ENCODE data around the gene SLC2A9.

SLC2A9 gene

GRCh38 chr4:10020871-10021652, at the start of gene SLC2A9:
Gene SLC2A9 (minus strand): TSS chr4:10021497. CDS start chr4:10021429, 68 bp downstream.
- no peak for DNase-seq

DNA sequence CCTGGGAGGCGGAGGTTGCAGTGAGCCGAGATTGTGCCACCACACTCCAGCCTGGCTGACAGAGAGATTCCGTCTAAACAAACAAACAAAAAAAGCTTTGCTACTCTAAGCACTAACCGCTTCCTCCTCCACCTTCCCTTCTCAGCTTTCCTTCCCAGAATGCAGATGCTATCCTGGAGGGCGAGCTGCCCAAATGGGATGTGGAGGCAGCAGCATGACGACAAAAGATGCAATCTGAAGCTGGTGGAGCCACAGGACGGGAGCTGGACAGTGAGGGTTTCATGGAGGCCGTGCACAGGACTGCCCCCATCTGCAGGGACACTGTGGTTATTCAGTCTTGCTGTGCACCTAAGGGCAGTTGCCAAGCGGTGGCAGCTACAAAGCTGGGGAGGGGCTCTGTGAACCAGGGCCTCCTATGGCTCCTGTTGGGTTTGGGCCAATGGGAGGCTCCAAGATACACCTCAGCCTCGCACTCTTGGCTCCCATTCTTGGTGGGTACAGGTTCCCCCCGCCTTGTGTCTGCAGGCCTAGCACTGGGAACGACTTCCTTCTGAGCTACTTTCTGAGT, 47.9 kb upstream of the SLC2A9 start:
- no peak for DNase-seq

DNA sequence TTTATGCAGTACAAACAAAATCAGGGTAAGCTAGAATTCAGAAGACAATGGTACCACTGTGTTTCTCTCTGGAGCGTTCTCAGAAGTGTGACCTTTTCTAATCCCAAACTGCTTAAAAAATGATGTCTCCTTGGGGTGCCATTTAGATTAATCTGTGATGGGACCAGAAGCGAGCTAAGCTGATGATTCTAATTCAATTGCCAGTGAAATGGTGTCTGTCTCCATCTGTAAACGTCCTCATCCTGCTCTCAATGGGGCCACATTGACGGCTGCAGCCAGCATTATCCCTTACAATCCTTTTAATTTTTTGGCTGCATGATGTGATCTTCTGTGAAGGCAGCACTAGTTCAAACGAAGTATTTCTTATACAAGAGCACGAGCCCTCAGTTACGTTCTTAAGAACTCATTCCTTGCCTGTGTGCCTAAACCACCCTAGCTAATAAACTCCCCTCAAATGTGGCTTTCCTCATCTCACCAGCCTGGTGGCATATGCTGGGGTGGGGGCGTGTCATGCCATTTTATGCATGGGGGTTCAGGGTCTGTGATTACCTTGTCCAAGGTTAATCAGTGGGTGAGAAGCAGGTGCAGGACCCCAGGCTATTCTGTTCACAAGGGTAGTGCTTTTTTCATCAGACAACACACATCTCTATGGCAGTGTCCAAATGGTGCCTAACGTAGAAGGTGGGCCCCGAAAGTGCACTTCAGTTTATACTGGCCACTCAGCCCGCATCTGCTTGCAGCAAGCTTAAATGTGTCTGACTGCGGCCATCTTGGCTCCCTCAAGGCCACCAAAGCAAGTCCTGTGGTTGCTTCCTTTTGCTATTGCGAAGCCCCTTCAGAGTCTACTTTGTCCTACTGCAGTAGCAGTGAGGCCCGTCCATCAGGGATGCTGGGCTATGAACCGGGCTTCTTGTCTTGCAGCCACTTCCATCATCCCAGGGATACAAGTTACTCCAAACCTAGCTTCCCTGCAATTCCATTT, 45.7 kb upstream of the SLC2A9 start:
- no peak for DNase-seq

GRCh38 chr4:10066206-10066605, 44.9 kb upstream of the SLC2A9 start:
- DNase-seq: no peak

- no peak for DNase-seq
These were observed 42.4 kb upstream of the SLC2A9 start for GRCh38 chr4:10063544-10064300.

DNA sequence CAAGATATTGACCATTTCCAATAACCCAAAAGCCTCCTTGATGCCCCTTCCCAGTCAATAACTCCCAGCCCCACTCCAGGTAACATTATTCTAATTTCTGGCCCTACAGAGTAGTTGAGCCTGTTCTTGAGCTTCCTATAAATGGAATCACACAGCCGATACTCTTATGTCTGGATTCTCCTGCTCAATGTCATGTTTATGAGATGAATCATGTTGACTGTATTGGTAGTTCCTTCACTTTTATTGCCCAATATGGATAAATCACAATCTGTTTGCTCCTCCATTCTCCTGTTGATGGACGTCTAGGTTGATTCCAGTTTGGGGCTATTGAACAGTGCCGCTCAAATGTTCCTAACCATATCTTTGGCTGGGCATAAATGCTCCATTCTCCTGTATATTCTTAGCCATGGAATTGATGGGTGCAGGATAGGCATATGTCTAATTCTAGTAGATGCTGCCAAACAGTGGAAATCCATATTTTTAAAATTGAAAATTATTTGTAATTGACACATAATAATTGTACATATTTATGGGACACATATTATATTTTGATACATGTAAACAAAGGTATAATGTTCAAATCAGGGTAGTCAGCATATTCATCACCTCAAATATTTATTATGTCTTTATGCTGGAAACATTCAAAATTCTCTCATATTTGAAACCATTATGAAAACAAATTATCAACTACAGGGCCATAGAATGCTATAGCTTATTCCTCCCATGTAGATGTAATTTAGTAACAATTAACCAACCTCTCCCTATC, 40.5 kb upstream of the SLC2A9 start:
- no peak for DNase-seq

DNA sequence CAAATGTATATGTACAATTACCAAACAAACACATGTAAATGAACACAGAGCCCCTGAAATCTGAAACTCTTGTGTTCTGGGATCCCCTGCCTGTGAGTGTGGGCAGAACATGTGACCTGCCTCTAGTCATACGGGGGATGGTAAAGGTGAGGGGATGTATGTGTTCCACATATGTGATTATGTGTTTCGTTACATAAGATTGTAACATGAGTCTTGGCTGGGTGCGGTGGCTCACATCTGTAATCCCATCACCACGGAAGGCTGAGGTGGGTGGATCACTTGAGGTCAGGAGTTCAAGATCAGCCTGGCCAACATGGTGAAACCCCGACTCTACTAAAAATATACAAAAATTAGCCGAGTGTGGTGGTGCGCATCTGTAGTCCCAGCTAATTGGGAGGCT, 37.1 kb upstream of the SLC2A9 start:
- no peak for DNase-seq

- DNase-seq: no peak
These were observed 35.7 kb upstream of the SLC2A9 start for GRCh38 chr4:10057023-10057395.

GRCh38 chr4:10056334-10057022, 35.2 kb upstream of the SLC2A9 start:
- DNase-seq: no peak

DNA sequence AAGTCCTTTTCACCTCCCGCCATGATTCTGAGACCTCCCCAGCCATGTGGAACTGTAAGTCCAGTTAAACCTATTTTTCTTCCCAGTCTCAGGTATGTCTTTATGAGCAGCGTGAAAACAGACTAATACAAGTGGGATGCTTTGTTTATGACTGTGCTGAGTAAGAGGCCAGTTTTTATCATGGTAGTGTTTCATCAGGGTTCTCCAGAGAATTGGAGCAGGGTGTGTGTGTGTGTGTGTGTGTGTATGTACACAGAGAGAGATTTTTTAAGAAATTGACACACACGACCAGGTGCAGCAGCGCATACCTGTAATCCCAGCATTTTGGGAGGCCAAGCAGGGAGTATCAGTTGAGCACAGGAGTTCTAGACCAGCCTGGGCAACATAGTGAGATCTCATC, 34.6 kb upstream of the SLC2A9 start:
- DNase-seq: no peak

DNA sequence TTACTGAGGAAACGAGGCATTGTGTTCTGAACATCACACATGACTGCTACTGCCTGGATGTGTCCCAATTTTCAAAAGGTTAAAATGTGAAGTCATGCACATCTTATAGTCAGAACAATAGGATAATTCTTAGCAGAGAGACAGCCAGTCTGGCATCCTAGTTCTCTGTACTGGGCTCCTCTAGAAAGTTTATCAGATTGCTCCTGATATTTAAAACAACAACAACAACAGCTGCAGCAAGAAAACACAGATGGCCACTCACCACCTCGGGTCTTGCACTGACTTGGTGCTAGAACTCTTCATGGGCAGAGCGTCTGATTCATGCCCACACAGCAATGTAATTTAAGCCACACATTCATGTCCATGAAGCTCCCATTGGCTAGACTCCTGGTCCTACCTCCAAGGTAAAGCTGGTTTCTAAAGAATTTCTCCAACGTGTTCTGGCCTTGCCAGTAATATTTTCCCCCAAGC, 33.3 kb upstream of the SLC2A9 start:
- DNase-seq: no peak

- no peak for DNase-seq
These were observed 32.5 kb upstream of the SLC2A9 start for GRCh38 chr4:10053635-10054453.

GRCh38 chr4:10051517-10052135, 30.3 kb upstream of the SLC2A9 start:
- DNase-seq: no peak

GRCh38 chr4:10050721-10051120, 29.4 kb upstream of the SLC2A9 start:
- DNase-seq: no peak

DNA sequence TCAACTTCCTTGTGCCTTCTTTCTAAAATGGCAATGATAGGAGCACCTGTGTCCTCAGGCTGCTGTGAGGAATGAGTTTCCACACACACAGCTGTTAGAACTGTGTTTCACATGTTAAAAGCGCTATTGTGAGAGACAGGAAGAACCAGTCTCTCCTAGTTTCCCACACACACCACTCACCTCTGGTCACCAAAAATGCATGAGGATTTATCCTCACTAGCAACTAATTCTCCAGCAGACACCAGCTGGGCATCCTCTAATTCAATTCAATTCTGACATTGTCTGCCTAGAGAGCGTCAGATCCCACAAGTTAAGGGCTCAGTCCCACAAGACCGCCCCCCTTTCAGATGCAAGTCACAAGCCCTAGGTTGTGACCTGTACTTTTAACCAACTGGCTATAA, 29.0 kb upstream of the SLC2A9 start:
- no peak for DNase-seq

DNA sequence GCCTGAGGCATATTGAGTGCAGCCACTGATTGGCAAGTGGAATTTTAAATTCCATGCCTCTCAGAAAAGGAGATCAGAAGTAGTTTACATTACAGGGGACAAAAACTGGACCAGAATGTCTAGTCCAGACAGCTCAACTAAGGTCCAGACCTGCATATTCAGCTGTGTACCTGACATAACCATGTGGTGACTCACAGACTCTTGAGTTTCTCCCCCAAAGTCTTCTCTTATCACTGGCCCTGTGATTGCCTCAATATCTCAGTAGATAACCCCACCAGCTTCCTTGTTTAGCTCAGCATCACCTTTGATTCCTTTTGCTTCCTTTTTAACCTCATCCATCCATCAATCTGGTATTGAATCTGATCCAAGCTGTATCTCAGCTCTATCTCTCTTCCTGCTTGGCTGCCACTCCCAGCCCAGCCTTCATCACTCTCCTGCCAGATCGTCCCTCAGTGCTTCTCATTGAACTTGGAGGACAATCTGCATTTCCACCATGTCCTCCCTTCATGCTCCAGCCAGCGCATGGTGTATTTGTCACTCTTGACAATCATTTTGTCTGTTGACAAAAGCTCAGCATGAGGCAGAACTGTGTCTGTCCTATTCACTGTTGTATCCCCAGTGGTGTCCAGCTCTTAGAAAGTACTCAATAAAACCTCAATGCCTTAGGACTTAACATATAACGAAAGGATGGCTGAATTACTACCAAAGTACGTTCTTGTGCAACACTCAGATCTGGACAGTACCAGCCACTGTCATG, 27.8 kb upstream of the SLC2A9 start:
- DNase-seq: no peak

DNA sequence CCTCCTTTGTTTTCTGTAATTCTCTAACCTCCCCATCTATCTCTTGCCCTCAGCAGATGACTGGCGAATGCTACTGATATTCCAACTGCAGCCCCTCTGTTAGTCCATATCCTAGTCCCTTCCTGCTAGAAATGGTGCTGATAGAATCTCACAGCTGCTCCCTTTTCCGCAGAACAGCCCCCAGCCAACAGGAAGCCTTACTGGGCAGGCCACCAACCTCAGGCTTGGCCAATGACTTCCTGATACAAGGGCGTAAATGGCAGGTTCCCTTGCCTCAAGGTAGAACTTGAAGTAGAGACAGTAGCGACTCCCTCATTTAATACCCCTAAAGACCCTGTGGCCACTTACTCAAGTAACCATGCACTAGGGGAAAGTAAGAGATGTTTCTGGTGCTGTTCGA, 26.7 kb upstream of the SLC2A9 start:
- no peak for DNase-seq

DNA sequence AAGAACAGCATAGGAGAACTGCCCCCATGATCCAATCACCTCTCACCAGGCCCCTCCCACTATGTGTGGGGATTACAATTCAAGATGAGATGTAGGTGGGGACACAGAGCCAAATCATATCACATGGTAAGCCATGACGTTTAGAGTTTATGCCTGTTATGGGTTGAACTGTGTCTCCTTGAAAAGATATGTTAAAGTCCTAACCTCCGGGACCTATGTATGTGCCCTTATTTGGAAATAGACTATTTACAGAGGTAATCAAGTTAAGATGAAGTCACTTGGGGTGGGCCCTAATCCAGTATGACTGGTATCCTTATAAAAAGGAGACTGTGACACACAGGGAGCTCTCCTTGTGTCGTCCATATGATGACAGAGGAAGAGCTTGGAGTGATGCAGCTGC, 25.2 kb upstream of the SLC2A9 start:
- no peak for DNase-seq

DNA sequence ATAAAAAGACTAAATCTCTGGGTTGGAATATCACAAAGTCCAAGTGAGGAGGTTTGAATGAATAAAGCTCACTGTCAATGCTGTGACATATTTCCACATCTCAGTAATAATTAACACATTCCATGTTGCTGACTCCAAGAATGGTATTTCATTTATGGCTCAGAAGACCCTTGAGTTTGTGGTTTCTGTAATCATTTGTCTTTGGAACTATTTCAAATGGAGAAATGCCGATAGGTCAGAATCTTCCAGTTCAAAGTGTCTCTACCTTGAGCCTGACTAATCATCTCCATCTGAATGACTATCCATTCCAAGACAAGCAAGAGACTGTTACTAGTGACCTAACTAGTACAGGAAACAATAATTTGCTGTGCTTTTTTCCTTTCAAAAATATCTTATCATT, 24.2 kb upstream of the SLC2A9 start:
- no peak for DNase-seq

Measured in KG1 (cell line).